T-helper 1 cell (primary cell): ENCODE results near the gene POTEI.
"Not testable (repeated sequence)": the region's sequence is repeated elsewhere in the genome, so short reads cannot be mapped to it uniquely, and the experiment has no call there.

Experiments used
- DNase-seq, 5 donors: peaks; one replicate each; pipeline ENCODE4 v3.0.0-alpha.2; 2012 to 2020

Gene POTEI

DNA sequence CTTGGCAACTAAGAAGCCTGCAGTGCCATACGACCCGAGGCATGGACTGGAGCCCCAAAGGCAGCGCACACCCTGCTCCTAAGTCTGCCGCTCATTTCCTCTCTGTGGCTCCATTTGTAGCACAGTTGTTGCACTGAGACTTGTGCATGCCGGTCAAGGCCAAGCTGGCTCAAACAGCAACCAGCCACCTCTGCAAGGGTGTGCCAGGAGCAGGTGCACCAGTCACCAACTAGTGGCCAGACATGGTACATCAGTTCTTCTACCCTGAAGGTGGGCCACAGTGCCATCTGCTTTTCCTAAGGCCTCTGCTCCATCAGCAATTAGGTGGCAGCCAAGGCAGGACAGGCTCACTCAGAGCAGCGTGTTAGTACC lies 54.4 kb downstream of the POTEI start:
- DNase-seq: not testable (repeated sequence)

DNA sequence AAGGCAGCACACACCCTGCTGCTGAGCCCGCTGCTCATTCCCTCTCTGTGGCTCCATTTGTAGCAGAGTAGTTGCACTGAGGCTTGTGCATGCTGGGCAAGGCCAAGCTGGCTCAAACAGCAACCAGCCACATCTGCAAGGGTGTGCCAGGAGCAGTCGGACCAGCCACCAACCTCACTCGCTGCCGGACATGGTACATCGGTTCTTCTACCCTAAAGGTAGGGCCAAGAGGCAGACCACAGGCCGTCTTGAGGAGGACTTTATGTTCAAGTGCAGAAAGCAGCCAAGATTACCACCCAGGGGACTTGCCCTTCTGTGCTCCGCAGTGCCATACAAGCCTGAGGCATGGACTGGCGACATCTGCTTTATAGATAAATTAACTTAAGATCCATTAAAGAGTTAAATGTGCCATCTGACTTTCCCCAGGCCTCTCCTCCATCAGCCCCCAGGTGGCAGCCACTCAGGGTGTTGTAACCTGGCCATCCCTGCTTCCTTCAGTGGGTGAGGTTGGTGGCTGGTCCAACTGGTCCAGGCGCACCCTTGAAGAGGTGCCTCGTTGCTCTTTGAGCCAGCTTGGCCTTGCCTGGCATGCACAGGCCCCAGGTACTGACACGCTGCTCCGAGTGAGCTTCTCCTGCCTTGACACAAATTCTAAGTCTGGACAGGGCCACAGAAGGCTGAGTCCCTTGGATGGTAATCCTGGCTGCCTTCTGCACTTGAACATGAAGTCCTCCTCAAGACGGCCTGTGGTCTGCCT lies 55.0 kb downstream of the POTEI start:
- not testable (repeated sequence) for DNase-seq

- not testable (repeated sequence) for DNase-seq
Measured at GRCh38 chr2:130452897-130453296, 56.2 kb downstream of the POTEI start.

DNA sequence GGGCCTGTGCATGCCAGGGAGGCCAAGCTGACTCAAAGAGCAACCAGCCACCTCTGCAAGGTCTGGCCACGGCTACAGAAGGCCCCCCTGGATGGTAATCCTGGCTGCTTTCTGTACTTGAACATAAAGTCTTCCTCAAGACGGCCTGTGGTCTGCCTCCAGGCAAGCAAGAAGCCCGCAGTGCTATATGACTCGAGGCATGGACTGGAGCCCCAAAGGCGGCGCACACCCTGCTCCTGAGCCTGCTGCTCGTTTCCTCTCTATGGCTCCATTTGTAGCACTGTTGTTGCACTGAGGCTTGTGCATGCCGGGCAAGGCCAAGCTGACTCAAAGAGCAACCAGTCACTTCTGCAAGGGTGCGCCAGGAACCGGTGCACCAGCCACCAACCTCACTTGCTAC lies 57.3 kb downstream of the POTEI start:
- not testable (repeated sequence) for DNase-seq

DNA sequence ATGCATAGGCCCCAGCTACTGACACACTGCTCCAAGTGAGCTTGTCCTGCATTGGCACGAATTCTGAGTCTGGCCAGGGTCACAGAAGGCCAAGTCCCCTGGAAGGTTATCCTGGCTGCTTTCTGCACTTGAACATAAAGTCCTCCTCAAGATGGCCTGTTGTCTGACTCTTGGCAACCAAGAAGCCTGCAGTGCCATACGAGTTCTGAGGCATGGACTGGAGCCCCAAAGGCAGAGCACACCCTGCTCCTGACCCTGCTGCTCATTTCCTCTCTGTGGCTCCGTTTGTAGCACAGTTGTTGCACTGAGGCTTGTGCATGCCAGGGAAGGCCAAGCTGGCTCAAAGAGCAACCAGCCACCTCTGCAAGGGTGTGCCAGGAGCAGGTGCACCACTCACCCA lies 57.9 kb downstream of the POTEI start:
- not testable (repeated sequence) for DNase-seq

GRCh38 chr2:130450366-130450765 lies 58.8 kb downstream of the POTEI start:
- not testable (repeated sequence) for DNase-seq

GRCh38 chr2:130427631-130428030 lies 81.5 kb downstream of the POTEI start:
- peak in 1 of 5 donors; percentile 3 for DNase-seq

GRCh38 chr2:130418845-130419244 lies 90.3 kb downstream of the POTEI start:
- DNase-seq: not testable (repeated sequence)

DNA sequence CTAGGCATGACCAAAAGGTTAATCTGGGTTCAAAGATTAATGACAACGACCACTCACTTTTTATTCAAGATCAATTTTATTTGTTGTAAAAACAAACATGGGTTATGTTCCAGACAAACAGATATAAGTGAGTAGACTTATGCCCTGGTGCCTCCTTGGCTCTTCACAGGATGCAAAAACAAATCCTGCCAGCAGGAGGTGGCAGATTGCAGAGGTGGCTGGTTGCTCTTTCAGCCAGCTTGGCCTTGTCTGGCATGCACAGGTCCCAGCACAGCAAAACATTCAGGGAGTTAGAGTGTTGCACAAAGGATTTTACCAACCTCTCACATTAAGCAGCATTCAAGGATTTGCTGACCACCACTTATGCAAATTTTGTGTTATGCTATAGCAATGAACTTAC lies 92.4 kb downstream of the POTEI start:
- DNase-seq: not testable (repeated sequence)
